Pancreas (tissue), 10 donors: ENCODE data around the gene MYOCOS. TPM values are rescaled to one million over a fixed set of nuclear protein-coding genes. Genes with fewer than 3 reads are reported as not detected.

Experiments
- ATAC-seq, 4 donors: fragments of 200-7000 bp; cut with Tn5 transposase; one replicate each; pipeline versions ENCODE4 v1.8.0 to v1.9.1; 2020; ENCODE audit warnings: mild to moderate bottlenecking in 4 of 4, moderate library complexity in 4 of 4
- DNase-seq, 6 donors: peaks; one replicate each; pipeline ENCODE4 v3.0.0-alpha.2; 2020
- FAIRE-seq: peaks from 2 replicates; lab custom pipeline; 2012; peaks lifted over from hg19 to GRCh38; lab: Jason Lieb, UNC
- H3K27ac ChIP-seq, 4 donors: fragments of 200-600 bp; sonication (generic); 1 replicate in 3 of 4; 2 replicates in 1 of 4; pipeline versions ENCODE4 v1.5.0 to v1.8.0; 2020
- H3K27me3 ChIP-seq, 4 donors: fragments of 200-600 bp; one replicate each; pipeline ENCODE4 v1.8.0; 2021
- H3K36me3 ChIP-seq, 3 donors: fragments of 200-600 bp; sonication (generic) in 1 of 3; one replicate each; pipeline versions ENCODE4 v1.5.0 to v1.8.0; 2020 to 2021
- H3K4me1 ChIP-seq, 3 donors: fragments of 200-600 bp; one replicate each; pipeline ENCODE4 v1.8.0; 2021
- H3K4me3 ChIP-seq, 4 donors: fragments of 200-600 bp; sonication (generic) in 2 of 4; one replicate each; pipeline versions ENCODE4 v1.5.0 to v1.8.0; 2020 to 2021
- H3K9me3 ChIP-seq, 4 donors: fragments of 200-600 bp; one replicate each; pipeline ENCODE4 v1.8.0; 2021
- WGBS, 2 donors: extraction: QIAGEN DNeasy Blood & Tissue Kit; methylation state at CpG; one replicate each; pipeline ENCODE4 v1.1.7; 2013; 5-methylcytosine and 5-hydroxymethylcytosine counted together
- intact Hi-C, 3 donors: fragments of 100-400 bp; cut with DNase I; formaldehyde crosslinking; loops; one replicate each; pipeline versions ENCODE4 v1.11.1 to v1.14.2; 2022
- polyA plus RNA-seq, 2 donors: library from polyadenylated mRNA; stranded (reverse); fragments of 200-250 nt; gene quantifications; one replicate each; pipeline ENCODE4 v1.2.3, GENCODE V29; 2013
- total RNA-seq, 6 donors: library from RNA; stranded (reverse); fragmentation: NEBNext Ultra II Directional in 4 of 6; extraction: Animal tissue kit (Norgen Biotek cat#: 25700) in 4 of 6; gene quantifications; one replicate each; pipeline versions ENCODE4 v1.2.1 to v1.2.4, GENCODE V29; 2021 to 2023
- TF ChIP-seq, protein P1 (sequence below), 4 donors: fragments of 200-600 bp; sonication (generic) in 3 of 4; IDR thresholded peaks; one replicate each; pipeline versions ENCODE4 v1.5.0 to v1.8.0; 2021; ENCODE audit warnings: antibody characterized with exemption in 4 of 4
- donor health status: healthy with polysubstance abuse.
- donor health status: DM: no; HTN: no; CAD: no; lungs with moderate emphysema.
- donor health status: DM: no; HTN: no; CAD: no.
- donor health status: control.
- donor health status: control.
- donor health status: Bipolar disorder and iron deficiency.
- donor health status: DM: yes; HTN: yes; CAD: no.
- donor health status: DM: no; HTN: no; CAD: no.
- donor health status: DM: no; HTN: no; CAD: no.
- donor health status: DM: yes; HTN: yes; CAD: no.

MYOCOS gene
- total and polyA plus RNA-seq, 8 donors = 0.05 TPM; not detected in 7

DNA sequence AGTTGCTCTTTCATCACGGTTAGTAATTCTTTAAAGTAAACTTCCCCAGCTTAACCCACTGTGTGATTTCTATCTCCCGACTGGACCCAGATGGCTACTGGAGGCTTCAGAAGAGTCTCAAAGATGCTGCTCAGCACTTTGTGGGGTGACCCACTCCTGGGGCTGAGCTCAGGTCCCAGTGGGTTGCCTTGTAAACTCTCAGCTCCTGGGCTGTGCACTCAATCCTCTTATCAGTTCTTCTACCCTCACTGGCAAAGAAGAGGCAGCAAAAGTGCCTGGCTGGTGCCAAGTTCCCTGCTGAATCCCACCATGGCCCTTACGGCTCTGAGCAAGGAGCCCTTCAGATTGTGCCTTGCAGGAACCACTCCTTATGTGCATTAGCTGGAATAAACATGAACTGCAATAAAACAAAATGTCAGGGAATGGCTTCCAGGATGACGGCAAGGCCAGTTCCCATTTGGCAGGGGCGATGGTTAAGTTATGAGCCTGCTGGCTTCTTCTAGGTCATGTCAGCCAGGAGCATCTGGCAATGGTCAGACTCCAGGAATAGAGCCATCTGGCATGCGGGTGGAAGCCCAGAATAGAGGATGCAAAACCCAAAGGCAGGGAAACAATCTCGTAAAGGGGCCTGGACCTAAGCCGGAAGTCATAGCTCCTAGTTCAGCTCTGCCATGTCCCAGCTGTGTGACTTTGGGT lies 23.7 kb downstream of the MYOCOS start:
- TF ChIP-seq, protein P1, sequence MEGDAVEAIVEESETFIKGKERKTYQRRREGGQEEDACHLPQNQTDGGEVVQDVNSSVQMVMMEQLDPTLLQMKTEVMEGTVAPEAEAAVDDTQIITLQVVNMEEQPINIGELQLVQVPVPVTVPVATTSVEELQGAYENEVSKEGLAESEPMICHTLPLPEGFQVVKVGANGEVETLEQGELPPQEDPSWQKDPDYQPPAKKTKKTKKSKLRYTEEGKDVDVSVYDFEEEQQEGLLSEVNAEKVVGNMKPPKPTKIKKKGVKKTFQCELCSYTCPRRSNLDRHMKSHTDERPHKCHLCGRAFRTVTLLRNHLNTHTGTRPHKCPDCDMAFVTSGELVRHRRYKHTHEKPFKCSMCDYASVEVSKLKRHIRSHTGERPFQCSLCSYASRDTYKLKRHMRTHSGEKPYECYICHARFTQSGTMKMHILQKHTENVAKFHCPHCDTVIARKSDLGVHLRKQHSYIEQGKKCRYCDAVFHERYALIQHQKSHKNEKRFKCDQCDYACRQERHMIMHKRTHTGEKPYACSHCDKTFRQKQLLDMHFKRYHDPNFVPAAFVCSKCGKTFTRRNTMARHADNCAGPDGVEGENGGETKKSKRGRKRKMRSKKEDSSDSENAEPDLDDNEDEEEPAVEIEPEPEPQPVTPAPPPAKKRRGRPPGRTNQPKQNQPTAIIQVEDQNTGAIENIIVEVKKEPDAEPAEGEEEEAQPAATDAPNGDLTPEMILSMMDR (IDR thresholded peaks at IDR 0.05) = no peak
- H3K36me3 ChIP-seq = no peaks in the 10 kb centered on the region
- WGBS, 2 donors = 55 to 64% methylated on average over 8 of the region's 8 CpGs
- H3K4me1 ChIP-seq = no peaks in the 10 kb centered on the region
- DNase-seq (peak in 3 of 6 donors; percentile 13 to 24 (median 21)), ATAC-seq (peak in 2 of 4 donors; percentile 35 to 51), FAIRE-seq (no peak)
- no peak overlapping the region for H3K27ac ChIP-seq
- intact Hi-C loops = loop anchor here in 1 of 3 donors (10.0 kb wide), 1 partner anchor 339 kb away; no protein-coding TSS in a partner anchor
- H3K27me3 ChIP-seq = no peaks in the 10 kb centered on the region
- H3K9me3 ChIP-seq = no peaks in the 10 kb centered on the region
- H3K4me3 ChIP-seq = no peak overlapping the region

DNA sequence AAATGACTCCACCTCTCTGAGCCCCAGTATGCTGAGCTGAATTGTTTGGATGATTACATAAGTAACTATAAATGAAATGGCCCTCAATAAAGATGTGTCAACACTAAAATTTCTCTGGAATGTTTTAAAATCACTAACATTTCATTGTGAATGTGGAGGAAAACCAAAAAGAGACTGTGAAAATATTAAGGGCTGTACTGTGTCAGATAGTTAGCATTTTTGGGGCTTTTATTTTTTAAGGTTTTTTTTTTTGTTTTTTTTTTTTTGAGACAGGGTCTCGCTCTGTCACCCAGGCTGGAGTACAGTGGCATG lies 24.2 kb downstream of the MYOCOS start:
- no peaks in the 10 kb centered on the region for H3K4me1 ChIP-seq
- H3K27me3 ChIP-seq = no peaks in the 10 kb centered on the region
- H3K36me3 ChIP-seq = no peaks in the 10 kb centered on the region
- intact Hi-C loops = loop anchor here in 1 of 3 donors (10.0 kb wide), 1 partner anchor 339 kb away; no protein-coding TSS in a partner anchor
- H3K27ac ChIP-seq = no peak overlapping the region
- DNase-seq (no peak), ATAC-seq (peak in 1 of 4 donors; percentile 36), FAIRE-seq (no peak)
- TF ChIP-seq, protein P1 (IDR thresholded peaks at IDR 0.05) = no peak
- no peak overlapping the region for H3K4me3 ChIP-seq
- H3K9me3 ChIP-seq = no peaks in the 10 kb centered on the region
- 83 to 86% methylated on average over 1 of the region's 1 CpG for WGBS, 2 donors

DNA sequence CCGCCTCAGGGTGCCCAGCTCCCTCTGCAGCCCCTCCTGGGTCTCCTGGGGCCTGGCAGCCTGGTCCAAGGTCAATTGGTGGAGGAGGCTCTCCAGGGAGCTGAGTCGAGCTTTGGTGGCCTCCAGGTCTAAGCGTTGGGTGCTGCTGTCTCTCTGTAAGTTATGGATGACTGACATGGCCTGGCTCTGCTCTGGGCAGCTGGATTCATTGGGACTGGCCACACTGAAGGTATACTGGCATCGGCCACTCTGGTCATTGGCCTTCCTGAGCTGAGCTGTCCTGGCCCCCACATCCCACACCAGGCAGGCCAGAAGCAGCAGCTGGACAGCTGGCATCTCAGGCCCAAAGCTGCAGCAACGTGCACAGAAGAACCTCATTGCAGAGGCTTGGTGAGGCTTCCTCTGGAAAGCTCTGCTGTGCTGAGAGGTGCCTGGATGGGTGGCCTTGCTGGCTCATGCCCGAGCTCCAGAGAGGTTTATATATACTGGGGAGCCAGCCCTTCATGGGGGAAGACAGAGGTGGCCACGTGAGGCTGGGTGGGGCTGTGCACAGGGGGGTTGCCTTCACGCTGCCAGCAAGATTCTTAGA lies 30.3 kb downstream of the MYOCOS start, which contains the start of gene MYOC:
MYOC (minus strand) TSS at position 455 of the 589 bp plus-strand sequence; CDS start at position 378, 77 bp downstream.
- intact Hi-C loops = no loop called here
- Histone ChIP-seq H3K36me3 (no peaks in the 10 kb centered on the region), H3K27me3 (no peaks in the 10 kb centered on the region), H3K9me3 (no peaks in the 10 kb centered on the region), H3K27ac (no peak within 1 kb of the TSS), H3K4me1 (no peaks in the 10 kb centered on the region), H3K4me3 (no peak within 1 kb of the TSS)
- WGBS, 2 donors = 58 to 73% methylated on average over 8 of the region's 8 CpGs
- peak in 1 of 6 donors; percentile 32 for DNase-seq
- FAIRE-seq = no peak
- no peak for ATAC-seq
- TF ChIP-seq, protein P1 (IDR thresholded peaks at IDR 0.05) = no peak

DNA sequence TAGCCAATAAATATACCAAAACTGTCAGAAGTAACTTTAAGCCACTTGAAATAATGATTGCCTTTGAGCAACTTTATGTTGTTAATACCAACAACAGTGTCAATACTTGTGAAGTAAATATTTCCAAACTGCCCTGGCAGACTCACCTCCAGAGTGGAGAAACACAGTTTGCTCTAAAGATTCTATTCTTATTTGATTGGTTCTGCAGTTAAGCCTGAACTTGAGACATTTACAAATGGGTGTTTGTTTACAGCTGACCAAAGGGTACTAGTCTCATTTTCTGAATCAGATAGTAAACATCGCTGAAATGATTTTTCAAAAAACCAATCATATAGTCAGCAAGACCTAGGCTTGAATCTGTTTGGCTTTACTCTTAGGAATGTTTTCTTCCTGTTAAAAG lies 31.8 kb downstream of the MYOCOS start:
- intact Hi-C loops = no loop called here
- DNase-seq = no peak
- Histone ChIP-seq H3K36me3 (no peaks in the 10 kb centered on the region), H3K4me3 (no peak overlapping the region), H3K27me3 (no peaks in the 10 kb centered on the region), H3K27ac (peak overlapping the region in 2 of 4 donors; percentile 42 to 57), H3K4me1 (no peaks in the 10 kb centered on the region), H3K9me3 (no peaks in the 10 kb centered on the region)
- 13 to 16% methylated on average over 1 of the region's 1 CpG for WGBS, 2 donors
- TF ChIP-seq, protein P1 (IDR thresholded peaks at IDR 0.05) = no peak
- FAIRE-seq = no peak
- ATAC-seq = no peak
